Choroid plexus epithelial cell (primary cell): Measurements from ENCODE around the gene MACF1.

Experiments used
- DNase-seq: peaks from one replicate; pipeline ENCODE4 v3.0.0-alpha.2; 2010; ENCODE audit warnings: low read depth
- H3K4me3 ChIP-seq: 2 replicates; pipeline ENCODE4 v1.5.1; 2011; ENCODE audit warnings: low read depth, mild to moderate bottlenecking, control low read depth, low read length, moderate library complexity
- TF ChIP-seq, protein P1 (sequence below): conservative IDR thresholded peaks from 2 replicates; pipeline ENCODE4 v1.5.1; 2011; ENCODE audit warnings: low read depth, mild to moderate bottlenecking, control low read depth, inconsistent platforms, low read length, moderate library complexity

Gene MACF1

GRCh38 chr1:39194398-39195051 lies 10.0 kb upstream of the MACF1 start:
- no peak for DNase-seq
- H3K4me3 ChIP-seq: no peak overlapping the region
- TF ChIP-seq, protein P1, sequence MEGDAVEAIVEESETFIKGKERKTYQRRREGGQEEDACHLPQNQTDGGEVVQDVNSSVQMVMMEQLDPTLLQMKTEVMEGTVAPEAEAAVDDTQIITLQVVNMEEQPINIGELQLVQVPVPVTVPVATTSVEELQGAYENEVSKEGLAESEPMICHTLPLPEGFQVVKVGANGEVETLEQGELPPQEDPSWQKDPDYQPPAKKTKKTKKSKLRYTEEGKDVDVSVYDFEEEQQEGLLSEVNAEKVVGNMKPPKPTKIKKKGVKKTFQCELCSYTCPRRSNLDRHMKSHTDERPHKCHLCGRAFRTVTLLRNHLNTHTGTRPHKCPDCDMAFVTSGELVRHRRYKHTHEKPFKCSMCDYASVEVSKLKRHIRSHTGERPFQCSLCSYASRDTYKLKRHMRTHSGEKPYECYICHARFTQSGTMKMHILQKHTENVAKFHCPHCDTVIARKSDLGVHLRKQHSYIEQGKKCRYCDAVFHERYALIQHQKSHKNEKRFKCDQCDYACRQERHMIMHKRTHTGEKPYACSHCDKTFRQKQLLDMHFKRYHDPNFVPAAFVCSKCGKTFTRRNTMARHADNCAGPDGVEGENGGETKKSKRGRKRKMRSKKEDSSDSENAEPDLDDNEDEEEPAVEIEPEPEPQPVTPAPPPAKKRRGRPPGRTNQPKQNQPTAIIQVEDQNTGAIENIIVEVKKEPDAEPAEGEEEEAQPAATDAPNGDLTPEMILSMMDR: no peak

GRCh38 chr1:39195166-39196111 lies 9.1 kb upstream of the MACF1 start:
- no peak overlapping the region for H3K4me3 ChIP-seq
- TF ChIP-seq, protein P1: no peak
- DNase-seq: peak; percentile 53

GRCh38 chr1:39196244-39197215 lies 8.0 kb upstream of the MACF1 start:
- DNase-seq: peak; percentile 52
- H3K4me3 ChIP-seq: no peak overlapping the region
- TF ChIP-seq, protein P1: no peak

DNA sequence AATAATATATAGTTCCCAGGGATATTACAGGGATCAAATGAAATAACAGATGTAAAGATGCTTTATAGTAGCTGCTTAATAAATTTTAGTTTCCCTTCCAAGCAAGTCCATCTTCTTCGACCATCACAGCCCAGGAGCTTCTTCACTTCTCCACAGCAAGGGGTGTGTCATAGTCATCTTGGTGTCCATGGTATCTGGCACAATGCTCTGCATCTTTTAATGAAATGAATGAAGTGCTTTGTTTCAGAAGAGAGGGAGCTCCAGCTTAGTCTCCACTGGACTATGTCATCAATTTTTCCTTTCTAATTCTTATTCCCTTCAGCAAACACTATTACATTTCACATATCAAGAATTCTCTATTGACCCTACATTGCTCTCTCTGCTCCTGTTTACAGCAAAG lies 4.9 kb upstream of the MACF1 start:
- no peak overlapping the region for H3K4me3 ChIP-seq
- DNase-seq: no peak
- TF ChIP-seq, protein P1: no peak

GRCh38 chr1:39205102-39205780 lies 746 bp downstream of the MACF1 start:
- peak; percentile 83 for DNase-seq
- H3K4me3 ChIP-seq: peak overlapping the region; percentile 66
- TF ChIP-seq, protein P1: no peak
